ENCODE data around the gene ATP5ME. TPM values are rescaled to one million over a fixed set of nuclear protein-coding genes. Genes with fewer than 3 reads are reported as not detected.

ATP5ME gene
- total and polyA plus RNA-seq, 2 of the 13 experiments (the other 11 are each of a cell fraction or from before 2014, with no cell fraction given): 305 to 753 TPM

DNA sequence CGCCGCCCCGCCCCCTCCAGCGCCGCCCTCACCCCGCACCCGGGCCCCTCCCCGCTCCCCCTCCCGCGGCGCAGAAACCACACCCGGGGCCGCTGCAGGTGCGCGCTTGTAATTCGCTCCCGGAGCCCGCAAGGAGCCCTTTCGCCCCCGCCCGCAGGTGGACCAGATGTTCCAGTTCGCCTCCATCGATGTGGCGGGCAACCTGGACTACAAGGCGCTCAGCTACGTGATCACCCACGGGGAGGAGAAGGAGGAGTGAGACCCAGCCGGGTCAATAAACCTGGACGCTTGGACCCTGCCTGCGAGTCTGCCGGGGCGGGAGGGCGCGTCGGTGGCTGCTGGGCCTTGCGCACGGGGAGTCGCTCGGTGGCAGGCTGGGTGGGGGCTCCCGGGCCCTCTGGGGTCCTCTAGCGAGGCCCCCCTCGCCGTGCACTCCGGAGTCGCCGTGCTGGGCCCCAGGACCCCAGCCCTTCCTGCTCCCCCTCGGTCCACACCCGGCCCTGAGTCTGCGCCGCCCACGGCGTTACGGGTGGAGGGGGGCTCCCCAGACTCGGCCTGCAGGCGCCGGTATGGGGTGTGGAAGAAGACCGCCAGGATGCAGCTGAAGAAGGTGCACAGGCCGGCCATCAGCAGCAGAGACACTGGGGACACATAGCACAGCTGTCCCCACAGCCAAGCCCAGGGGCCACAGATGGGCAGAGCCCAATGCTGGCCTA, 7.8 kb upstream of the ATP5ME start (continued):
- TF ChIP-seq, protein P1, sequence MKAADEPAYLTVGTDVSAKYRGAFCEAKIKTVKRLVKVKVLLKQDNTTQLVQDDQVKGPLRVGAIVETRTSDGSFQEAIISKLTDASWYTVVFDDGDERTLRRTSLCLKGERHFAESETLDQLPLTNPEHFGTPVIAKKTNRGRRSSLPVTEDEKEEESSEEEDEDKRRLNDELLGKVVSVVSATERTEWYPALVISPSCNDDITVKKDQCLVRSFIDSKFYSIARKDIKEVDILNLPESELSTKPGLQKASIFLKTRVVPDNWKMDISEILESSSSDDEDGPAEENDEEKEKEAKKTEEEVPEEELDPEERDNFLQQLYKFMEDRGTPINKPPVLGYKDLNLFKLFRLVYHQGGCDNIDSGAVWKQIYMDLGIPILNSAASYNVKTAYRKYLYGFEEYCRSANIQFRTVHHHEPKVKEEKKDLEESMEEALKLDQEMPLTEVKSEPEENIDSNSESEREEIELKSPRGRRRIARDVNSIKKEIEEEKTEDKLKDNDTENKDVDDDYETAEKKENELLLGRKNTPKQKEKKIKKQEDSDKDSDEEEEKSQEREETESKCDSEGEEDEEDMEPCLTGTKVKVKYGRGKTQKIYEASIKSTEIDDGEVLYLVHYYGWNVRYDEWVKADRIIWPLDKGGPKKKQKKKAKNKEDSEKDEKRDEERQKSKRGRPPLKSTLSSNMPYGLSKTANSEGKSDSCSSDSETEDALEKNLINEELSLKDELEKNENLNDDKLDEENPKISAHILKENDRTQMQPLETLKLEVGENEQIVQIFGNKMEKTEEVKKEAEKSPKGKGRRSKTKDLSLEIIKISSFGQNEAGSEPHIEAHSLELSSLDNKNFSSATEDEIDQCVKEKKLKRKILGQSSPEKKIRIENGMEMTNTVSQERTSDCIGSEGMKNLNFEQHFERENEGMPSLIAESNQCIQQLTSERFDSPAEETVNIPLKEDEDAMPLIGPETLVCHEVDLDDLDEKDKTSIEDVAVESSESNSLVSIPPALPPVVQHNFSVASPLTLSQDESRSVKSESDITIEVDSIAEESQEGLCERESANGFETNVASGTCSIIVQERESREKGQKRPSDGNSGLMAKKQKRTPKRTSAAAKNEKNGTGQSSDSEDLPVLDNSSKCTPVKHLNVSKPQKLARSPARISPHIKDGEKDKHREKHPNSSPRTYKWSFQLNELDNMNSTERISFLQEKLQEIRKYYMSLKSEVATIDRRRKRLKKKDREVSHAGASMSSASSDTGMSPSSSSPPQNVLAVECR (CRISPR knock-in tag; IDR thresholded peaks at IDR 0.05; ENCODE audit: borderline replicate concordance): peak; percentile 23; the same call in 1 of the 2 replicates
- TF ChIP-seq FOXK2 (IDR thresholded peaks at IDR 0.05): no peak
- peak; percentile 39; the same call in 1 of the 2 replicates for TF ChIP-seq ZNF205 (CRISPR knock-in tag; IDR thresholded peaks at IDR 0.05)
- no peak for TF ChIP-seq ZNF530 (CRISPR knock-in tag; IDR thresholded peaks at IDR 0.05; ENCODE audit: low read depth)
- TF ChIP-seq ZNF44 (CRISPR knock-in tag; IDR thresholded peaks at IDR 0.05): 0 out of 2 replicates have a peak, but pooled peaks have one; percentile 68
- TF ChIP-seq ZSCAN9 (CRISPR knock-in tag; IDR thresholded peaks at IDR 0.05; ENCODE audit: borderline replicate concordance): no peak
- no peak for TF ChIP-seq ZNF431 (CRISPR knock-in tag; IDR thresholded peaks at IDR 0.05; ENCODE audit: borderline replicate concordance, low read depth)
- TF ChIP-seq, protein P2, sequence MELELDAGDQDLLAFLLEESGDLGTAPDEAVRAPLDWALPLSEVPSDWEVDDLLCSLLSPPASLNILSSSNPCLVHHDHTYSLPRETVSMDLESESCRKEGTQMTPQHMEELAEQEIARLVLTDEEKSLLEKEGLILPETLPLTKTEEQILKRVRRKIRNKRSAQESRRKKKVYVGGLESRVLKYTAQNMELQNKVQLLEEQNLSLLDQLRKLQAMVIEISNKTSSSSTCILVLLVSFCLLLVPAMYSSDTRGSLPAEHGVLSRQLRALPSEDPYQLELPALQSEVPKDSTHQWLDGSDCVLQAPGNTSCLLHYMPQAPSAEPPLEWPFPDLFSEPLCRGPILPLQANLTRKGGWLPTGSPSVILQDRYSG (CRISPR knock-in tag; IDR thresholded peaks at IDR 0.05): no peak
- 0 out of 2 replicates have a peak, but pooled peaks have one; percentile 54 for TF ChIP-seq KDM2A (CRISPR knock-in tag; IDR thresholded peaks at IDR 0.05; ENCODE audit: borderline replicate concordance, low read depth)
- TF ChIP-seq, protein P3, sequence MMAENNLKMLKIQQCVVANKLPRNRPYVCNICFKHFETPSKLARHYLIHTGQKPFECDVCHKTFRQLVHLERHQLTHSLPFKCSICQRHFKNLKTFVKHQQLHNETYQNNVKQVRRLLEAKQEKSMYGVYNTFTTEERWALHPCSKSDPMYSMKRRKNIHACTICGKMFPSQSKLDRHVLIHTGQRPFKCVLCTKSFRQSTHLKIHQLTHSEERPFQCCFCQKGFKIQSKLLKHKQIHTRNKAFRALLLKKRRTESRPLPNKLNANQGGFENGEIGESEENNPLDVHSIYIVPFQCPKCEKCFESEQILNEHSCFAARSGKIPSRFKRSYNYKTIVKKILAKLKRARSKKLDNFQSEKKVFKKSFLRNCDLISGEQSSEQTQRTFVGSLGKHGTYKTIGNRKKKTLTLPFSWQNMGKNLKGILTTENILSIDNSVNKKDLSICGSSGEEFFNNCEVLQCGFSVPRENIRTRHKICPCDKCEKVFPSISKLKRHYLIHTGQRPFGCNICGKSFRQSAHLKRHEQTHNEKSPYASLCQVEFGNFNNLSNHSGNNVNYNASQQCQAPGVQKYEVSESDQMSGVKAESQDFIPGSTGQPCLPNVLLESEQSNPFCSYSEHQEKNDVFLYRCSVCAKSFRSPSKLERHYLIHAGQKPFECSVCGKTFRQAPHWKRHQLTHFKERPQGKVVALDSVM (CRISPR knock-in tag; IDR thresholded peaks at IDR 0.05): no peak
- 0 out of 2 replicates have a peak, but pooled peaks have one; percentile 18 for TF ChIP-seq PCBP1 (IDR thresholded peaks at IDR 0.05; ENCODE audit: borderline replicate concordance, low read depth, low read length)
- TF ChIP-seq, protein P4, sequence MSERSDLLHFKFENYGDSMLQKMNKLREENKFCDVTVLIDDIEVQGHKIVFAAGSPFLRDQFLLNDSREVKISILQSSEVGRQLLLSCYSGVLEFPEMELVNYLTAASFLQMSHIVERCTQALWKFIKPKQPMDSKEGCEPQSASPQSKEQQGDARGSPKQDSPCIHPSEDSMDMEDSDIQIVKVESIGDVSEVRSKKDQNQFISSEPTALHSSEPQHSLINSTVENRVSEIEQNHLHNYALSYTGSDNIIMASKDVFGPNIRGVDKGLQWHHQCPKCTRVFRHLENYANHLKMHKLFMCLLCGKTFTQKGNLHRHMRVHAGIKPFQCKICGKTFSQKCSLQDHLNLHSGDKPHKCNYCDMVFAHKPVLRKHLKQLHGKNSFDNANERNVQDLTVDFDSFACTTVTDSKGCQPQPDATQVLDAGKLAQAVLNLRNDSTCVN (CRISPR knock-in tag; IDR thresholded peaks at IDR 0.05; ENCODE audit: borderline replicate concordance): peak; percentile 24; the same call in 1 of the 2 replicates
- TF ChIP-seq FOXM1 (CRISPR knock-in tag; IDR thresholded peaks at IDR 0.05): no peak
- no peak for TF ChIP-seq ETV6 (CRISPR knock-in tag; conservative IDR thresholded peaks at IDR 0.05)
- no peak for TF ChIP-seq SETDB1 (CRISPR knock-in tag; IDR thresholded peaks at IDR 0.05; ENCODE audit: borderline replicate concordance)
- TF ChIP-seq NFKB2 (CRISPR knock-in tag; IDR thresholded peaks at IDR 0.05; ENCODE audit: borderline replicate concordance): peak; percentile 57; the same call in 1 of the 2 replicates
- TF ChIP-seq, protein P5, sequence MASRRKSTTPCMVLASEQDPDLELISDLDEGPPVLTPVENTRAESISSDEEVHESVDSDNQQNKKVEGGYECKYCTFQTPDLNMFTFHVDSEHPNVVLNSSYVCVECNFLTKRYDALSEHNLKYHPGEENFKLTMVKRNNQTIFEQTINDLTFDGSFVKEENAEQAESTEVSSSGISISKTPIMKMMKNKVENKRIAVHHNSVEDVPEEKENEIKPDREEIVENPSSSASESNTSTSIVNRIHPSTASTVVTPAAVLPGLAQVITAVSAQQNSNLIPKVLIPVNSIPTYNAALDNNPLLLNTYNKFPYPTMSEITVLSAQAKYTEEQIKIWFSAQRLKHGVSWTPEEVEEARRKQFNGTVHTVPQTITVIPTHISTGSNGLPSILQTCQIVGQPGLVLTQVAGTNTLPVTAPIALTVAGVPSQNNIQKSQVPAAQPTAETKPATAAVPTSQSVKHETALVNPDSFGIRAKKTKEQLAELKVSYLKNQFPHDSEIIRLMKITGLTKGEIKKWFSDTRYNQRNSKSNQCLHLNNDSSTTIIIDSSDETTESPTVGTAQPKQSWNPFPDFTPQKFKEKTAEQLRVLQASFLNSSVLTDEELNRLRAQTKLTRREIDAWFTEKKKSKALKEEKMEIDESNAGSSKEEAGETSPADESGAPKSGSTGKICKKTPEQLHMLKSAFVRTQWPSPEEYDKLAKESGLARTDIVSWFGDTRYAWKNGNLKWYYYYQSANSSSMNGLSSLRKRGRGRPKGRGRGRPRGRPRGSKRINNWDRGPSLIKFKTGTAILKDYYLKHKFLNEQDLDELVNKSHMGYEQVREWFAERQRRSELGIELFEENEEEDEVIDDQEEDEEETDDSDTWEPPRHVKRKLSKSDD (CRISPR knock-in tag; IDR thresholded peaks at IDR 0.05; ENCODE audit: low read depth): 0 out of 2 replicates have a peak, but pooled peaks have one; percentile 21

All from HepG2 (cell line).